Ovary (tissue), 9 donors: ENCODE data around the gene MOB3B. TPM values are rescaled to one million over a fixed set of nuclear protein-coding genes. Genes with fewer than 3 reads are reported as not detected.
"Not testable (repeated sequence)": the region's sequence is repeated elsewhere in the genome, so short reads cannot be mapped to it uniquely, and the experiment has no call there.

ENCODE experiments used
- DNase-seq, 5 donors: peaks; one replicate each; pipeline ENCODE4 v3.0.0-alpha.2; 2019 to 2020
- H3K27ac ChIP-seq, 2 donors: fragments of 200-600 bp; one replicate each; pipeline versions ENCODE4 v1.5.1 to v1.8.0; 2019 to 2022
- H3K27me3 ChIP-seq: fragments of 200-600 bp; one replicate; pipeline ENCODE4 v1.8.0; 2022
- H3K36me3 ChIP-seq: fragments of 200-600 bp; sonication (generic); one replicate; pipeline ENCODE4 v1.5.1; 2019
- H3K4me1 ChIP-seq: one replicate; pipeline ENCODE4 v1.8.1; 2013; ENCODE audit warnings: mild to moderate bottlenecking, moderate library complexity; ENCODE audit not compliant: insufficient read depth
- H3K4me3 ChIP-seq: fragments of 200-600 bp; sonication (generic); one replicate; pipeline ENCODE4 v1.5.1; 2017
- H3K9me3 ChIP-seq, 2 donors: fragments of 200-600 bp in 1 of 2; sonication (generic) in 1 of 2; one replicate each; pipeline versions ENCODE4 v1.5.1 to v1.8.1; 2013 to 2019; ENCODE audit warnings: mild to moderate bottlenecking in 1 of 2, moderate library complexity in 1 of 2
- CTCF ChIP-seq, 3 donors: fragments of 450-650 bp in 2 of 3; fragments of 200-600 bp in 1 of 3; IDR thresholded peaks; one replicate each; pipeline versions ENCODE4 v1.5.1 to v1.8.0; 2016 to 2022; ENCODE audit warnings: antibody characterized with exemption in 3 of 3, mild to moderate bottlenecking in 1 of 3
- EP300 ChIP-seq: sonication (generic); formaldehyde crosslinking; IDR thresholded peaks from one replicate; pipeline ENCODE4 v1.6.1; 2017; ENCODE audit warnings: antibody characterized with exemption
- POLR2A ChIP-seq: fragments of 450-650 bp; IDR thresholded peaks from one replicate; pipeline ENCODE4 v1.6.1; 2017; ENCODE audit warnings: antibody characterized with exemption, mild to moderate bottlenecking, moderate library complexity
- WGBS, 3 donors: extraction: QIAGEN DNeasy Blood & Tissue Kit in 1 of 3; methylation state at CpG; one replicate each; pipeline versions ENCODE4 v1.1.5 to v1.1.7; 2013 to 2017; 5-methylcytosine and 5-hydroxymethylcytosine counted together
- intact Hi-C, 4 donors: fragments of 100-400 bp; cut with DNase I; formaldehyde crosslinking; loops; one replicate each; pipeline versions ENCODE4 v1.11.0 to v1.15.1; 2022 to 2023
- polyA plus RNA-seq, 2 donors: library from polyadenylated mRNA; stranded (reverse); fragments of 200-250 nt in 1 of 2; fragments of 350-450 nt in 1 of 2; fragmentation: Illumina TruSeq in 1 of 2; extraction: RNeasy Lipid Tissue Mini Kit (QIAGEN cat#74804) in 1 of 2; gene quantifications; one replicate each; pipeline ENCODE4 v1.2.3, GENCODE V29; 2013 to 2014
- total RNA-seq, 7 donors: library from RNA; depleted of rRNA in 2 of 7; stranded (reverse); fragments of >200 nt in 2 of 7; fragmentation: NEBNext Ultra II Directional in 3 of 7; extraction: Animal tissue kit (Norgen Biotek cat#: 25700) in 3 of 7; gene quantifications; one replicate each; pipeline versions ENCODE4 v1.1.0 to v1.2.4, GENCODE V29; 2016 to 2023
- donor health status: DM: no; HTN: no; CAD: no; lungs with moderate emphysema.
- donor health status: DM: no; HTN: no; CAD: no.
- donor health status: Bipolar disorder and iron deficiency.
- donor health status: DM: yes; HTN: yes; CAD: no.
- donor health status: DM: no; HTN: no; CAD: no.
- donor health status: DM: yes; HTN: yes; CAD: no.

MOB3B gene
- total and polyA plus RNA-seq, 9 donors: 16.3 to 68.2 (median 28.1) TPM

GRCh38 chr9:27505744-27506161 is 23.9 kb downstream of the MOB3B start:
- Histone ChIP-seq H3K27me3 (no peaks in the 10 kb centered on the region), H3K27ac (no peak overlapping the region), H3K4me3 (no peak overlapping the region), H3K4me1 (peaks cover 5% of the 10 kb centered on the region), H3K36me3 (no peaks in the 10 kb centered on the region), H3K9me3 (no peaks in the 10 kb centered on the region)
- no peak for DNase-seq
- intact Hi-C loops: no loop called here
- WGBS, 3 donors: 84 to 86% (median 84%) methylated on average over 5 of the region's 5 CpGs
- TF ChIP-seq POLR2A (no peak), EP300 (no peak), CTCF (IDR thresholded peaks at IDR 0.05) (no peak)

GRCh38 chr9:27504259-27504658 is 25.4 kb downstream of the MOB3B start:
- Histone ChIP-seq H3K27me3 (no peaks in the 10 kb centered on the region), H3K36me3 (no peaks in the 10 kb centered on the region), H3K4me1 (peaks cover 4% of the 10 kb centered on the region), H3K4me3 (no peak overlapping the region), H3K9me3 (no peaks in the 10 kb centered on the region), H3K27ac (no peak overlapping the region)
- no peak for DNase-seq
- intact Hi-C loops: no loop called here
- TF ChIP-seq CTCF (IDR thresholded peaks at IDR 0.05) (no peak), EP300 (no peak), POLR2A (no peak)

- Histone ChIP-seq H3K27me3 (no peaks in the 10 kb centered on the region), H3K9me3 (no peaks in the 10 kb centered on the region), H3K27ac (no peak overlapping the region), H3K36me3 (no peaks in the 10 kb centered on the region), H3K4me1 (peaks cover 1% of the 10 kb centered on the region), H3K4me3 (no peak overlapping the region)
- intact Hi-C loops: no loop called here
- no peak for TF ChIP-seq POLR2A
- TF ChIP-seq CTCF (IDR thresholded peaks at IDR 0.05): no peak
- no peak for TF ChIP-seq EP300
- no peak for DNase-seq
- WGBS, 3 donors: 94 to 96% (median 95%) methylated on average over 4 of the region's 4 CpGs
Measured at GRCh38 chr9:27503623-27504022, 26.0 kb downstream of the MOB3B start.

GRCh38 chr9:27500902-27501301 is 28.7 kb downstream of the MOB3B start:
- H3K36me3 ChIP-seq, H3K27ac ChIP-seq, intact Hi-C loops, H3K9me3 ChIP-seq, H3K27me3 ChIP-seq, H3K4me3 ChIP-seq, H3K4me1 ChIP-seq, DNase-seq: not testable (repeated sequence)
- WGBS, 3 donors: 95 to 97% (median 96%) methylated on average over 3 of the region's 3 CpGs

- no peaks in the 10 kb centered on the region for H3K36me3 ChIP-seq
- DNase-seq: no peak
- no peaks in the 10 kb centered on the region for H3K9me3 ChIP-seq
- 76 to 81% (median 79%) methylated on average over 2 of the region's 2 CpGs for WGBS, 3 donors
- H3K4me1 ChIP-seq: peaks cover 4% of the 10 kb centered on the region
- intact Hi-C loops: no loop called here
- no peak overlapping the region for H3K27ac ChIP-seq
- no peak for TF ChIP-seq CTCF (IDR thresholded peaks at IDR 0.05)
- no peak for TF ChIP-seq POLR2A
- no peak for TF ChIP-seq EP300
- no peaks in the 10 kb centered on the region for H3K27me3 ChIP-seq
- H3K4me3 ChIP-seq: no peak overlapping the region
Measured at GRCh38 chr9:27499451-27499850, 30.2 kb downstream of the MOB3B start.
